SHP77 (cell line): Measurements from ENCODE around the gene TUBA8.
"Not testable (repeated sequence)": the region's sequence is repeated elsewhere in the genome, so short reads cannot be mapped to it uniquely, and the experiment has no call there.

Experiments used
- DNase-seq, 2 experiments: peaks; one replicate each; lab custom pipeline; 2025; lab: John Stamatoyannopoulos, UW

Gene TUBA8

DNA sequence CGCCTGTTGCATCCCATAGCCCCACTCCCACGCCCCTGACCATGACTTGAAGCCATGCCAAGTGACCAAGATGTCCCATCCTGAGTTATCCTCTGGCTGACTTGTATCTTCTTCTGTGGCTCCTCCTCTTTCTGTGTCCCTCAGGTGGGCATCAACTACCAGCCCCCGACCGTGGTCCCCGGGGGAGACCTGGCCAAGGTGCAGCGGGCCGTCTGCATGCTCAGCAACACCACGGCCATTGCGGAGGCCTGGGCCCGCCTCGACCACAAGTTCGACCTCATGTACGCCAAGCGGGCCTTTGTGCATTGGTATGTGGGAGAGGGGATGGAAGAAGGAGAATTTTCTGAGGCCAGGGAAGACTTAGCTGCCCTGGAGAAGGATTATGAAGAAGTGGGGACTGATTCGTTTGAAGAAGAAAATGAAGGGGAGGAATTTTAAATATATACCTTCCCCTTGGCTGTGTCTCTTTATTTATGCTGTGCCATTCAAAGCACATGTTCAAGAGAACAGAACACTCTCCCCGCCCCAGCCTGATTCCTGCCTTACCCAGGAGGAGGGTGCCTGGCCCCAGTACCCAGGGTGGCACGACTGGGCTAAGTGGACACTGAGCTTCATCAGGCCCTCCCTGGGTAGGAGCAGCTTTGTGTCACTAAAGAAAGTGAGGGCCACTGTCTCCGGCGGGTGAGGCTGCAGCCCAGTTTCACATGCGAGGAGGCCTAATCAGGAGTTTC lies 20.3 kb downstream of the TUBA8 start:
- DNase-seq = no peak

DNA sequence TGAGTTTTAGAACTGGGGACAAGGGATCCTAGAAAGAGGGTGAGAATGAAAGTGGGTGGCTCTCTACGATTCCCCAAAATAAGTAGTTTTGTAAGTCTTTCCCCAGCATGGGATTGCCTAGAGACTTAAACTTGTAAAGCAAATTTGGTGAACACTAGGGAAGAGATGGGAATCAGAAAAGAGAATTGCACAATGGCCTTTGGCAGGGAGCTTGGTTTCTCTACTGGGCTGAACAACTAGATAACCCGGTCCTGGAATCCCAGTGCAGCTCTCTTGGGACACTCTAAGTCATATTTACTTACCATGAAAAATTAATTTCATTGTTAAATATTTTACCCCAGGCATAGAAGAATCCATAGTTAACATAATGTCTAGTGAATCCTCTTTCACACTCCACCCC lies 22.8 kb downstream of the TUBA8 start:
- no peak for DNase-seq

- DNase-seq = no peak
Measured at GRCh38 chr22:18136563-18137320, 26.1 kb downstream of the TUBA8 start.

GRCh38 chr22:18141004-18141403 lies 30.4 kb downstream of the TUBA8 start:
- DNase-seq = not testable (repeated sequence)

GRCh38 chr22:18144105-18144504 lies 33.5 kb downstream of the TUBA8 start:
- no peak for DNase-seq

- no peak for DNase-seq
Measured at GRCh38 chr22:18145676-18146388, 35.2 kb downstream of the TUBA8 start.

DNA sequence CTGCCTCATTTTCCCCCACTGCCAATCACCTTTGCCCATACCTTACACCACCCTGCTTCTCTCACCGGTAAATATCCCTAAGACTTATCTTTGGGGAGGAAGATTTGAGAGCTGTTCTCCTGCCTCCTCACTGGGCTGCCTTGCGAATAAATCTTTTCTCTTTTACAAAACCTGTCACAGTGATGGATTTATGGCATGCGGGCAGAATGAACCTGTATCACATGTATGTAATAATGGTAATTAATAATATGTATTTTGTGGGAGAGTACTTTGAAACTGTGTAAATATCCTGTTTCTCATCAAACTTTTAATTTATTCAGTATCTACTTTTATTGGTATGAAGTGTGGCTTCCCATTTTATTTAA lies 35.8 kb downstream of the TUBA8 start:
- DNase-seq = no peak

GRCh38 chr22:18147791-18148190 lies 37.2 kb downstream of the TUBA8 start:
- no peak for DNase-seq

- no peak for DNase-seq
Measured at GRCh38 chr22:18148293-18148965, 37.8 kb downstream of the TUBA8 start.

- no peak for DNase-seq
Measured at GRCh38 chr22:18152519-18152918, 41.9 kb downstream of the TUBA8 start.

DNA sequence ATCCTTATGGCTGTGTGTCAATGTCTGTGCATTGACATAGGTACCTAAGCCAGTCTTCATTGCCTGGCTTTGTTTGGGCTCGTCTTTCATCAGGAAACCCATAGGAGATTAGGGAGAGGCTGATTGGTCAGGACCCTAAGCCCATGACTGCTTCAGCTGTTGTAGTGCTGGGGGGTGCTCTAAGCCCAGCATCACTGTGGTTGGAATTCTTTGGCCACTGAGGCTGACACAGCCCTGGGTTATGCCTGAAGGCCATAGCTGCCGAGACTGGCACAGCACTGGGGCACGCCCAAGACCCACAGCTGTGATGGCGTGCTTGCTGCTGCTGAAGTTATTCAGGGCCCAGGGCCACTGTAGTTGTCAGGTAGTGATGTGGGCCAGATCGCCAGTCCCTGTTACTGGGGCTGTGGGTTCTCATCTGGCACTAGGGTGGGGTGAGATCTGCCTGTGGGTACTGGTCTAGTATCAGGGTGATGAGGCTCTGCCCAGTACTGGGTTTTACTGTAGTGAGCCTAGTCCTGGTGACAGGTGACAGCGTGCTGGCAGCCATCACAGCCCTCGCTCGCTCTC lies 44.3 kb downstream of the TUBA8 start:
- no peak for DNase-seq

- not testable (repeated sequence) for DNase-seq
Measured at GRCh38 chr22:18155546-18155945, 44.9 kb downstream of the TUBA8 start.

DNA sequence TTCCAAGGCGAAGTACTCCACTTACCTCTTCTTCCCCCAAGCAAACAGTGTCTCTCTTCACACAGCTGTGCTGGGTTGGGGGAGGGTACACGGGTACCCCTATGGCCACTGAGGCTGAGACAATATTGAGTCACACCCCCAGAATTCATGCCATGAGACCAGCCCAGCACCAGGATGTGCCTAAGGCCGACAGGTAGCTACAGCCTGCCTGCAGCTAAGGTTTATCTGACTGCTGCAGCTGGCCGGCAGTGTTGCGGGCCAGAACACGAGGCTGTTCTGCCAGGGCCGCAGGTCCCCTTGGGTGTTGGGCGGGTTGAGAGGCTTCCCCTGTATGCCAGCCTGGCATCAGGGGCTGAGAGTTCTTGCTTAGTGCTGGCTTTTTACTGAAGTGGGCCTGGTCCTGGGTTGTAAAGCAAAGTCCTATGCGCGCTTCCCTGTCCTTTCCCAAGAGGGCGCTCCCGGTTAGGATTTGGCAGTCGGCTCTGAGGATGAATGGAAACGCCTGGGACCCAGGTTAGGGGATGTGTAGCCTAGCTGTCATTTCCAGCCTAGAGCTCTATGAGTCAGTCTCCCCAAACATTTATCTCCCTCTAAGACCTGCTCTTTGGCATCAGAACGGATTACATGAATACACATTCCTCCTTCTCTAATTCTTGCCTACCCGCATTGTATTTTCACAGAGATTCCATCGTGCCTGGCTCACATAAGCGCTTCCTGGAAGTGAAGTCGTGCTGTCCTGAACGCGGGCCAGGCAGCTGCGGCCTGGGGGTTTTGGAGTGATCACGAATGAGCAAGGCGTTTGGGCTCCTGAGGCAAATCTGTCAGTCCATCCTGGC lies 46.5 kb downstream of the TUBA8 start:
- DNase-seq = peak; percentile 72 to 81

- no peak for DNase-seq
Measured at GRCh38 chr22:18157714-18158028, 47.1 kb downstream of the TUBA8 start.

- not testable (repeated sequence) for DNase-seq
Measured at GRCh38 chr22:18160641-18161040, 50.0 kb downstream of the TUBA8 start.

GRCh38 chr22:18163843-18164242 lies 53.2 kb downstream of the TUBA8 start:
- DNase-seq = peak; percentile 34 to 36

DNA sequence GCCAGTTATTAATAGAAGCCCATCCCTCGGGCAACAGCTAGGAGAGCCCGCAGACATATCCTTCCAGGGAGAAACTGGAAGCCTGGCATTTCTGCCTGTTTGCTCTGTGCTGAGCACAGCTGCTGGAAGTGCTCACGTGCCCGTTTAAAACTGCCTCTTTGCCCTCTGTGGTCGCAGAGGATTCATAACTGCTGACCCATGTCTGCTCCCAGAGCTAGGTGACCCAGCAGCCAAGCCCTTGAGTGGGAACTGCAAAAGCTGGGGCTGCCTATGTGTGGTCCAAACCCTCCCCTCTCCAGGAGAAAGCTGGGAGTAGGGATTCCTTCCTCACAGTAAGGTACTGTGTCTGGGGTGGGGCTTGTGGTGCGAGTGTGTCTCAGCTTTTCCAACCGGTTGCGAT lies 54.0 kb downstream of the TUBA8 start:
- DNase-seq = peak; percentile 73 to 79

- DNase-seq = not testable (repeated sequence)
Measured at GRCh38 chr22:18165356-18165755, 54.7 kb downstream of the TUBA8 start.

DNA sequence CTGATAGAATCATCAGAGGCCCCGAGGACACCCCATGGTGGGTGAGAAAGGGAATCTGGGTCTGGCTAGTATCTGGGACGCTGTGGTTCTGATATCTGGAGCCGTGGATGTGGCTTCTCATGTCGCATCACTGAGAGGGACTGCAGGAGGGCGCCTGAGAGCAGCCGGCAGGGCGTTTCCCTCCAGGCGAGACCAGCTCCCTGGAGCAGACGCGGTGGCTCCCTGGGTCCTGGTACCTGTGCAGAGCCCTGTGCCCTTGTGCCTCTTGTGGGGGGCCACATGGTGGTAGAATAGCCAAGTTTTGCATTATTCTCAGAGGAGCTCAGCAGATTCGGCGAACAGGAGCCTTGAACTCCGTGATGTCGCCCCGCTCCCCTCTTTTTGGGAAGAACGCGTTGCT lies 59.7 kb downstream of the TUBA8 start:
- DNase-seq = not testable (repeated sequence)

- DNase-seq = not testable (repeated sequence)
Measured at GRCh38 chr22:18172203-18172602, 61.6 kb downstream of the TUBA8 start.

DNA sequence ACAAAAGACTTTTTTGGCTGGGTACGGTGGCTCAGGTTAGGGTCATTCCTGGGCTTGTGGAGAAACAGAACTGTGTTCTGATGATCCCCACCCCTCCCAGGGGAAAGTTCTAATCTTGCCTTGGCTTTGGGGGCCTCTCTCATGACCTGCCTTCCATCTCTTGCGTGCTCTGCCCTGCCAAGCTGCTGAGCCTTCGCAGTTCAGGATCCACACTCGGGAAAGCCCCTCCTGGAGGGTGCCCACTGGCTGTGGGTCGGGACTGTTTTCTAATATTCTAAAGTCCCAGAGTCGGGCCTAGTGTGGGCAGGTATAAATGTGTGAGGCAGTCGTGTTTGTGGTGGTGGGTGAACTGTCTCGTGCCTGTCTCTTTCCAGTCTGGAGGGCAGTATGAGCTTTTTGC lies 62.2 kb downstream of the TUBA8 start:
- not testable (repeated sequence) for DNase-seq
